Activated CD8-positive, alpha-beta memory T cell treated with anti-CD3 and anti-CD28 coated beads, Interleukin-2, amount 10 ng/mL, durations not matched to agents 7 days and 5 days (primary cell): ENCODE data around the gene CACNA2D3. TPM values are rescaled to one million over a fixed set of nuclear protein-coding genes. Genes with fewer than 3 reads are reported as not detected.

Experiments
- ATAC-seq: fragments of 150-1000 bp; cut with Tn5 transposase; one replicate; pipeline ENCODE4 v1.10.0; 2021; ENCODE audit warnings: moderate library complexity
- CTCF ChIA-PET: fragments of 350-600 bp; sonication (Branson Sonifier 250); formaldehyde crosslinking; loops from one replicate; lab custom pipeline; 2021; ENCODE audit warnings: antibody characterized with exemption; lab: Charles Lee
- DNase-seq: peaks from one replicate; pipeline ENCODE4 v3.0.0-alpha.2; 2020
- H3K27ac Mint-ChIP-seq: one replicate; pipeline ENCODE4 v1.8.0; 2021; ENCODE audit warnings: mild to moderate bottlenecking, mixed read lengths
- H3K27me3 Mint-ChIP-seq: one replicate; pipeline ENCODE4 v1.8.0; 2021; ENCODE audit warnings: mixed read lengths
- H3K36me3 Mint-ChIP-seq: one replicate; pipeline ENCODE4 v1.8.0; 2021; ENCODE audit warnings: mild to moderate bottlenecking, mixed read lengths
- H3K4me1 Mint-ChIP-seq: one replicate; pipeline ENCODE4 v1.8.0; 2021; ENCODE audit warnings: mixed read lengths
- H3K4me3 Mint-ChIP-seq: one replicate; pipeline ENCODE4 v1.8.0; 2021; ENCODE audit warnings: mild to moderate bottlenecking, moderate library complexity, mixed read lengths
- H3K9me3 Mint-ChIP-seq: one replicate; pipeline ENCODE4 v1.8.0; 2022; ENCODE audit warnings: low read depth, mixed read lengths
- total RNA-seq, 2 experiments: library from RNA; stranded (reverse); gene quantifications; one replicate each; pipeline ENCODE4 v1.2.3, GENCODE V29; 2021

Gene CACNA2D3
- total RNA-seq, 2 experiments from 2014 or later: not detected

DNA sequence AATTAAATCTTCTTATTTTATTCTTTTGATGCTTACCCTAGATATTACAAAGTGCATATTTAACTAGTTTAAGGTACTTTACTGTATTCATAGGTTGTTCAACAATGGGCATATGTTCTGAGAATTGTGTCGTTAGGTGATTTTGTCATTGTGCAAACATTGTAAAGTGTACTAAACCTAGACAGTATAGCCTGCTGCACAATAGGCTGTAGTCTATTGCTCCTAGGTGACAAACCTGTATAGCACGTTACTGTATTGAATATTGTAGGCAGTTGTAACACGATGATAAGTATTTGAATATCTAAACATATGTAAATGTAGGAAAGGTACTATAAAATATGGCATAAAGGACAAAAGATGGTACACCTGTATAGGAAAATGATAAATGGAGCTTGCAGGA, 100.7 kb downstream of the CACNA2D3 start:
- Mint-ChIP-seq H3K4me1 (no peaks in the 10 kb centered on the region), H3K4me3 (no peak overlapping the region), H3K27me3 (no peaks in the 10 kb centered on the region), H3K36me3 (no peaks in the 10 kb centered on the region), H3K9me3 (peaks cover 2% of the 10 kb centered on the region), H3K27ac (no peak overlapping the region)
- CTCF ChIA-PET: no interaction called here
- ATAC-seq (no peak), DNase-seq (no peak)

DNA sequence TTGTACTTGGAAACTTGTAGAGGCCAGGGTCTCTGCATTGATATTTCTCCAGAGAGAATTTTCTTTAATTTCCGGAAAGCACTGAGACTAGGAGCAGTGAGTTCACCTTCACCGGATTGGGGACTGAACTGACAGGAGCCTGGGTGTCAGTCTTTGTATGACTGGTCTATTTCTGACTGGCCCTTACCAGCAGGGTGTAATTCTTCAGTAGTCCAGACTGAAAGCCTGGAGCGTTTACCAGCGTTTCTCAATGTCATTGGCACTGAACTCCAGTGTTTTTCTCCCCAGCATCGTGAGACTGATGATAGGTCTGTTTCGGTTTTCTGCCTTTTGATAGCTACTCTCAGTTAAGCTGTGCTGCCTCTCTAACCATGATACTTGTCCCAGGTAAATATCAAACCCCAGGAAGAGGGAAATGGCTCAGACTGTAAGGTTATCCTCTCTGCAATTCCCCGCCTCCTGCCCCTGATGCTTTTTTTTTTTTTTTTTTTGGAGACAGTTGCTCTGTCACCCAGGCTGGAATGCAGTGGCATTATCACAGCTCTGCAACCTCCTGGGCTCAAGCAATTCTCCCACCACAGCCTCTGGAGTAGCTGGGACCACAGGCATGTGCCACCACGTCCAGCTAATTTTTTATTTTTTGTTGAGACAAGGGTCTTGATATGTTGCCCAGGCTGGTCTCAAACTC, 103.6 kb downstream of the CACNA2D3 start:
- Mint-ChIP-seq H3K9me3 (peaks cover 2% of the 10 kb centered on the region), H3K27me3 (no peaks in the 10 kb centered on the region), H3K27ac (no peak overlapping the region), H3K36me3 (no peaks in the 10 kb centered on the region), H3K4me3 (no peak overlapping the region), H3K4me1 (no peaks in the 10 kb centered on the region)
- CTCF ChIA-PET: interaction anchor here (1.4 kb wide), 1 partner anchor 12 kb away, joined by 3 read pairs; no protein-coding TSS in a partner anchor
- ATAC-seq: no peak
- no peak for DNase-seq

DNA sequence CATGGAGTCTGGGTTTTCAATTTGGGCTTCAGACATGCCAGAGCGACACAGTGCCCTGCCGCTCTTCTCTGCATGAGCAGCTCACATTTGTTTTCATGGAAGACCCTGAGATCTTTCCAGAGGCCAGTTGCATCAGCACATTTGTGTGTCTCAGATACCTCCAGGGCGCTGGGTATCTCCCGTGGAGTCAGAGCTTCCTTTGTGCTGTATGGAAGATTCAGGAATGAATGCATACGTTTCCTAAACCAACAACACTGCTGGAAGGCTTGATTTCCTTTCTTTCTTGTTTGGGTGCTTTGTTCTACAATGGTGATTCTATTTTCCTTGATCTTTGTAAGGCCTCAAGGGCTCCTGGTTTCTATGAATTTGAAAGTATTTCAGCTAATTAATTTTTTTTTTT, 106.5 kb downstream of the CACNA2D3 start:
- no peaks in the 10 kb centered on the region for H3K4me1 Mint-ChIP-seq
- CTCF ChIA-PET: no interaction called here
- H3K36me3 Mint-ChIP-seq: no peaks in the 10 kb centered on the region

DNA sequence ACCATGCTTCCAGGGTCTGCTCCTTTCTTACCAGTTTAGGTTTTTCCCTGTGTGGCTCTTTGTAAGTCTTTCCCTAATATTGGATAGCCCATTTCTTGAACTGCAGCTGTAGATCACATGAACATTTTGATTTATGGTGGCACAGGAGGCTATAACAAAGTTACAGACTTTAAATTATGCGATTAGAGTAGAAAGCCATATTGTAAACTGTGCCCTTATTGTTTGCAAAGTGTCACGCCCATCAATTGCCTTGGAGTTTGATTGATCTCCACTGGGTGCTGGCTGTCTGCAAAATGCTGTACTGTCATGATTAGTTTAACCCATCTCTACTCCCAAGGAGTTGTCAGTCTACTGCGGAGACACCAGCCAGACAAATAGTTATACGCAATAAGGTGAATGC, 110.3 kb downstream of the CACNA2D3 start:
- no peaks in the 10 kb centered on the region for H3K36me3 Mint-ChIP-seq
- no peak for DNase-seq
- CTCF ChIA-PET: no interaction called here
- no peak overlapping the region for H3K27ac Mint-ChIP-seq
- H3K4me3 Mint-ChIP-seq: no peak overlapping the region
- H3K4me1 Mint-ChIP-seq: no peaks in the 10 kb centered on the region
- no peak for ATAC-seq
- H3K9me3 Mint-ChIP-seq: no peaks in the 10 kb centered on the region
- H3K27me3 Mint-ChIP-seq: no peaks in the 10 kb centered on the region

More for the DNA sequence above, 106.5 kb downstream of the CACNA2D3 start:
- Mint-ChIP-seq H3K4me3 (no peak overlapping the region), H3K9me3 (peaks cover 2% of the 10 kb centered on the region), H3K27ac (no peak overlapping the region), H3K27me3 (no peaks in the 10 kb centered on the region)
- ATAC-seq (no peak), DNase-seq (no peak)

DNA sequence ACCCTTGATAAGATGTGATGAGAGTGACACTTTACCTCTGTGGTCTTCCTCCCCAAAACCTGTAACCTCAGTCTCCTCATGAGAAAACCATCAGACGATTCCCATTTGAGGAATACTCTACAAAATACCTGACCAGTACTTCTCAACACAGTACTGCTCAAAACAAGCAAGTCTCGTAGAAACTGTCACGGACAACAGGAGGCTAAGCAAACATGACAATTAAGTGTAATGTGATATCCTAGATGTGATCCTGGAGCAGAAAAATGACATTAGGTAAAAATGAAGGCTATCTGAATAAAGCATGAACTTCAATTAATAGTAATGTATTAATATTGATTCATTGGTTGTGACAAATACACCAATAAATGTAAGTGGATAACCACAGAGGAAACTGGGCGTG, 113.6 kb downstream of the CACNA2D3 start:
- CTCF ChIA-PET: no interaction called here
- Mint-ChIP-seq H3K27me3 (no peaks in the 10 kb centered on the region), H3K4me1 (no peaks in the 10 kb centered on the region), H3K9me3 (no peaks in the 10 kb centered on the region), H3K36me3 (no peaks in the 10 kb centered on the region), H3K4me3 (no peak overlapping the region), H3K27ac (no peak overlapping the region)
- ATAC-seq: no peak
- no peak for DNase-seq

DNA sequence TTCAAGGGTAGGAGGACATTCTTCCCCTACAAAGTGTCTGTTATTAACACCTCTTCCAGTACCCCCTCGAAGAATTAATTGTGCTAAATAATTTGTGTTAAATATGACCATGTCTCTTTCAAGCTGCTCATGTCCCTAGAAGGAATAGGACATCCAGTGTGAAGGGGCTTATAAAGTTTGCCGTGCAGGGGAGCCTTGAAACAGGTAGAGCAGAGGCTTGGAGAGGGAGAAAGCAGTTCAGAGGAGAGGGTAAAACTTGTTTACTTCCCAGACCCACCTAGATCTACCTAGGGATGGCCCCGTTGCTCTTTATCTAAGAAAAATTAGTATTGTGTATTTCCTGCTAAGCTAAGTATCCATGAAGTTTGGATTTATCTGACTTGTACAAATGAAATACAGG, 114.8 kb downstream of the CACNA2D3 start:
- no peaks in the 10 kb centered on the region for H3K4me1 Mint-ChIP-seq
- no peaks in the 10 kb centered on the region for H3K9me3 Mint-ChIP-seq
- DNase-seq (no peak), ATAC-seq (no peak)
- CTCF ChIA-PET: interaction anchor here (0.7 kb wide), 1 partner anchor 11 kb away, joined by 3 read pairs; no protein-coding TSS in a partner anchor
- no peaks in the 10 kb centered on the region for H3K36me3 Mint-ChIP-seq
- H3K27ac Mint-ChIP-seq: no peak overlapping the region
- H3K27me3 Mint-ChIP-seq: no peaks in the 10 kb centered on the region
- H3K4me3 Mint-ChIP-seq: no peak overlapping the region

DNA sequence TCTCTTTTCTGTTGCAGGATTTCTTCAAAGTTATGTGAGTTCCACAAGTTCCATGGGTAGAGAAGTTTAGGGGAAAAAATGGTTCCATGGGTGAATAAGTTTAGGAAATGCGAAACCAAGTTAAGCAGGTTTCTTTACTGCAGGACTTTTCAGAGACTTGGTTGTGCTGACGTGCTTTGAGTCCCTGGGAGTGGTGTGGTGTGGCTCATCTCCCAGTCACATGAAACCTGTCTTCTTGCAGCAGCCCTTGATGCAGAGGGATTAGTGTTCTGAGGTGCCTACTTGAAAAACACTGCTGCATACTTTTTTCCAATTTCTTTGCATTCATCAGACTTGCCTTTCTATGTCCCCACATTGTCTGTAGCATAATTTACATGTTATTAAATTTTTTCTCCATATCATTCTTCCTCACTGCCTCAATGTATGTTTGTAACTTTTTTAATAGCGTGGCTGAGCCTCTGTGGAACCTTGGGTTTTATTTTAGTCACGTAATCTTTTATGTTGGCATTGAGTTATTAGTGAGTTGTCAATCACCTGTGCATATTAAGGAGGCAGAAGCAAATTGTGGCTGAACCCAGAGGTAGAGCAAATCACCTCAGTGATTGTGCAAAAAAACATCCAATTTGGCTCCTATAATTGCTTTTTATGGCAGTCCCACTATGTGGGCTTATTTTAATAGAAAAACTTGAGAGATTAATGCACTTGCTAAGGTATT, 115.6 kb downstream of the CACNA2D3 start:
- Mint-ChIP-seq H3K4me3 (no peak overlapping the region), H3K27ac (no peak overlapping the region), H3K27me3 (no peaks in the 10 kb centered on the region), H3K4me1 (no peaks in the 10 kb centered on the region), H3K36me3 (no peaks in the 10 kb centered on the region), H3K9me3 (no peaks in the 10 kb centered on the region)
- no peak for ATAC-seq
- CTCF ChIA-PET: interaction anchor here (0.7 kb wide), 1 partner anchor 11 kb away, joined by 3 read pairs; no protein-coding TSS in a partner anchor
- no peak for DNase-seq

DNA sequence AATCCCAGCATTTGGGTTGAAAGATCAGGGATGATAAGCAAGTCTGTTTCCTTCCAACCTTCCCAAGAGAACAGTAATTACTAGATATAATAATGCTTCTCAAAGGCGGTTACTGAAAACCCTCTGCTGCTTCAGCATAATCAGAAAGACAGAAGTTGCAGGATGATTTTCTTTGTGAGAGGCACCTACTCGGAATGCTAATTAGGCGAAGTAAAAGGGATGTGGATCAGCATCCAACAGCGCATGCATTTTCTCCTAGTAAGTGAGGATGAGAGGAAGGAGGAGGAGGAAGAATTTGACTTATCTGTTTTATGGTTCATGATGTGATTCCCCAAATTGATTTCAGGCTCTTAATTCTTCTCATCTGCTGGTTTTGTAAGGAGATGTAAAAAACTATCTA, 118.0 kb downstream of the CACNA2D3 start:
- no peaks in the 10 kb centered on the region for H3K36me3 Mint-ChIP-seq
- no peaks in the 10 kb centered on the region for H3K4me1 Mint-ChIP-seq
- H3K27me3 Mint-ChIP-seq: no peaks in the 10 kb centered on the region
- H3K4me3 Mint-ChIP-seq: no peak overlapping the region
- DNase-seq (no peak), ATAC-seq (no peak)
- H3K27ac Mint-ChIP-seq: no peak overlapping the region
- H3K9me3 Mint-ChIP-seq: no peaks in the 10 kb centered on the region
- CTCF ChIA-PET: no interaction called here

DNA sequence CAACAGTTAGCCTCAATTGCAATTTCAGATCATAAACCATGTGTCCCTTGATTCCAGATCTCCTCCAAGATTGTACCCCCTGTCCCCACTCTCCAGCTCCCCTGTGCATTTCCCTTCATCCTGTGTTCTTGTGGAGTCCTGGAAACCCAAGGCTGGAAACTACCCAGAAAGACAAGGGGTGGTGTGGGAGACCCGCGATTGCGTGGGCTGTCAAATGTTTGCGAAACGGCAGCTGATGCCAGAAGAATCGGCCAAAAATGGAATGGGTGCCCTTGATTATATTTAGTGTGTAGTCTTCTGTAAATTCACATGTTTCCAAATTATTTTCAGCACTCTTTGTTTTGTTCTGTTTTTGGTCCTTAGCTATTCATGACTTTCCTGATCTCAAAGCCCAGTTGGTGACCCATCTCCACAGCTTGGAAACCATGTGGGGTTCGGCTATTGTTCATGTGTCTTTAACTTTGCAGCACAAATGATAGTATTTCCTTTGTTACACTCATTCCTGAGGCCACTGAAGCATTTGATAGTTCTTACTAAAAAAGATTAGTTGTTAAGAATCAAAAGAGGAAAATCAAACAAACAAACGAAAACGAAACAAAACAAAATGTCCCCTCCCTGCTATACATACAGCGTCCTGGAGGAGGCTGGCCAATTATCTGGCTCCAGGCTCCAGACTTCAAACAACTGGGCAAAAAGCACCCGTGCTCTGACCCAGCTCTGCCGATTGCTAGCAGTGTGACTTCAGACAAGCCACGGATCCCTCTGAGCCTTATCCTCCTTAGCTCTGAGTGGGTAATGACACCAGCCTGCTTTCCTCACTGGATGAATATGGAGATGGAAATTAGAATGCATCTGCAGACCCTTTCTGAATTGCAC, 120.9 kb downstream of the CACNA2D3 start:
- Mint-ChIP-seq H3K4me3 (no peak overlapping the region), H3K4me1 (no peaks in the 10 kb centered on the region), H3K27ac (no peak overlapping the region), H3K9me3 (no peaks in the 10 kb centered on the region), H3K36me3 (no peaks in the 10 kb centered on the region), H3K27me3 (no peaks in the 10 kb centered on the region)
- CTCF ChIA-PET: no interaction called here
- DNase-seq (no peak), ATAC-seq (no peak)

DNA sequence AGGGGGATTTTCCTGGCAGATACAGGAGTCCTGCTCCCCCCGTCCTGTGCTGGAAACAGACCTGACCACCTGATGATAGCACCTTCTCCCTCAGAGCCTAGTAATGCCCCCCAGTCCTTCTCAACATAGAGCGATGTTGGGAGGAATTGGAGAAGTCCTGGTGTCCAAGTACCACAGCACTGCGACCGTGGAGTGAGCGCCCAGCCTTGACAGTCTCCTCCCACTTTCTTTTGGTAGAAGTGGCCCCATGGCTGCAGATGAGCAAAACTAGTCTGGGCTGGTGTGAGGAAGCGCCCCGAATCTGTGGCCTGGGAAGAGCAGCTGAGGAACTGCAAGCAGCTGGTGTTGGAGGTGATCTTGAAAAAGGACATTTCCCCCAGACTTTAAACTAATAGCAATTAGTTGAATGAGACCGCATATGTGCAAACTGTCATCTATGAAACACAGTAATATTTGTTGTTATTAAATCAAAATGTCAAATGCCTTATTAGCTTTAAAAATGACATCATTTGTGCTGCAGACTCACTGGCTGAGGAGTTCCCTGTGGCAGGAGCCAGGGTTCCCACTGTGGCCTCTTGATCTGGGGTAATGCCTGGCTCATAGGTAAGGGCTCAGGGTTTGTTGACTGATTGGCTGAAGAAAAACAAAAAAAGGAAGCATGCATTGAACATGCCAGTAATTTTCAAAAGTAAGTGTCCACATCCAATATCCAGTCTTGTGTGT, 121.8 kb downstream of the CACNA2D3 start:
- no peaks in the 10 kb centered on the region for H3K36me3 Mint-ChIP-seq
- DNase-seq (no peak), ATAC-seq (no peak)
- no peaks in the 10 kb centered on the region for H3K9me3 Mint-ChIP-seq
- CTCF ChIA-PET: no interaction called here
- H3K4me3 Mint-ChIP-seq: no peak overlapping the region
- H3K27me3 Mint-ChIP-seq: no peaks in the 10 kb centered on the region
- no peak overlapping the region for H3K27ac Mint-ChIP-seq
- no peaks in the 10 kb centered on the region for H3K4me1 Mint-ChIP-seq

DNA sequence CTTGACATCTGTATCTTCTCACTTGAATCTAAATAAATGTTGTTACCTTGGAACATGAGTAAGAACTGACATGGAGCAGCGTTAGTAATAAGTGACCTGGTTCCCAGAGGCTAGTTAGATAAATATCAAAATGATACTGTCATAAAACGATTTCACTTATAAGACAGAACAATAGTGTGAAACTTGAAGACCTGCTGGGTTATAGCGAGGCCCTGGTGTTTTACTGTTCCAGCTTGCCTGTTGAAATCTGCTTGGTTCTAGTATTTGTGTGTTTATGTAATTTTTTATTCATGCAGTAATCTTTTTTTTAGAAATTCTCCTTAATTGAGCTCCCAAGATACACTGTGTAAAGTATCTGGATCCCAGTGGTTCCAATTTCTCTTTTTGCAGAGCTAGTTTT, 129.4 kb downstream of the CACNA2D3 start:
- Mint-ChIP-seq H3K27me3 (no peaks in the 10 kb centered on the region), H3K36me3 (no peaks in the 10 kb centered on the region), H3K27ac (no peak overlapping the region), H3K4me1 (no peaks in the 10 kb centered on the region), H3K9me3 (no peaks in the 10 kb centered on the region), H3K4me3 (no peak overlapping the region)
- CTCF ChIA-PET: no interaction called here
- DNase-seq (no peak), ATAC-seq (no peak)

DNA sequence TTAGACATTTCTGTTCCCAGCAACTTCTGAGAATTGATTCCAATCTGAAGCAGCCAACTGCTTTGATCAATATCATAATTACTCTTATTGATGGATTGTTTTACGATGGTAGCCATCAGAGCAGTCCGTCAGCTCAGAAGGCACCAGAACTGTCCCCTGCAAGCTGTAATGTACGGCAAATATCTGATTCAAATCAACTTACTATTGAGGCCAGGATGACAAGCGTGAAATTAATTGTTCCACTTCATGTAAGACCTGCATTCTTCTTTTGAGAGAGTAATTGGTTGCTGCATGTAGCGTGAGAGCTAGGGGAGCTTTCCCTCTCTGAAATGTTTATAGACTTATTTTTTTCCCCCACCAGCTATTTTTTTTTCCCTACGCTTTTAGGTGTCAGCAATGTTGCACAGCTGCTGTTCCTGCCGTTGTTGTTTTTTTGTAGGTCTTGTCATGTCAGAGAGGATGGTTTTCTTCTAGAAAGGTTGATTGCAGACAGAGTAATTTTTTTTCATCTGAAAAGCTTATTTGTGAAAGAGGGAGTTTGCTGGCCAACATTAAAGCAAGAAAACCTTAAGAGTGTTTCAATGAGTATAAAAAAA, 134.9 kb downstream of the CACNA2D3 start:
- no peaks in the 10 kb centered on the region for H3K36me3 Mint-ChIP-seq
- no peak overlapping the region for H3K27ac Mint-ChIP-seq
- H3K27me3 Mint-ChIP-seq: no peaks in the 10 kb centered on the region
- ATAC-seq (no peak), DNase-seq (no peak)
- CTCF ChIA-PET: no interaction called here
- H3K4me3 Mint-ChIP-seq: no peak overlapping the region
- no peaks in the 10 kb centered on the region for H3K4me1 Mint-ChIP-seq
- no peaks in the 10 kb centered on the region for H3K9me3 Mint-ChIP-seq

DNA sequence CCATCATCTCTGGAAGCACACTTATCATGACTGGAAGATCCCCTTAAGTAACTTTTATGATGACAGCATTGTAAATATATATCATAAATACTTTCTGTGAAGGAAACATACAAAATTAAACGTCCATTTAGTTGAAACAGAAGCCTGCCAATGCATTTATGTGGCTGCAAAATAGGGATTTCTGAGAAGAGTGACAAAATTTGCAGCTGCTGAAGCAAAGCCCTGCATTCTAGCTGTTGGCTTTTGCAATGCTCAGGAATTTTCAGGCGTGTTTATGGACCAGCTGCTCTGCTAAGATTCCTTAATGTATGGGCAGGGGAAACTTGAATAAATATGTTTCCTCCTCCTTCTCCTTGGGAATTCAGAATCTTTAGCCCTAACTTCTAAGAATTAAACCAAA, 137.3 kb downstream of the CACNA2D3 start:
- CTCF ChIA-PET: no interaction called here
- ATAC-seq: no peak
- H3K4me1 Mint-ChIP-seq: no peaks in the 10 kb centered on the region
- H3K9me3 Mint-ChIP-seq: no peaks in the 10 kb centered on the region
- no peak overlapping the region for H3K4me3 Mint-ChIP-seq
- no peaks in the 10 kb centered on the region for H3K27me3 Mint-ChIP-seq
- no peak overlapping the region for H3K27ac Mint-ChIP-seq
- no peaks in the 10 kb centered on the region for H3K36me3 Mint-ChIP-seq
- no peak for DNase-seq
